ENCODE data around the gene UBE2E1. TPM values are rescaled to one million over a fixed set of nuclear protein-coding genes. Genes with fewer than 3 reads are reported as not detected.
"Not testable (repeated sequence)": the region's sequence is repeated elsewhere in the genome, so short reads cannot be mapped to it uniquely, and the experiment has no call there.

The UBE2E1 gene
- total RNA-seq, 4 donors from 2014 or later: 72.8 to 114 (median 85.6) TPM

DNA sequence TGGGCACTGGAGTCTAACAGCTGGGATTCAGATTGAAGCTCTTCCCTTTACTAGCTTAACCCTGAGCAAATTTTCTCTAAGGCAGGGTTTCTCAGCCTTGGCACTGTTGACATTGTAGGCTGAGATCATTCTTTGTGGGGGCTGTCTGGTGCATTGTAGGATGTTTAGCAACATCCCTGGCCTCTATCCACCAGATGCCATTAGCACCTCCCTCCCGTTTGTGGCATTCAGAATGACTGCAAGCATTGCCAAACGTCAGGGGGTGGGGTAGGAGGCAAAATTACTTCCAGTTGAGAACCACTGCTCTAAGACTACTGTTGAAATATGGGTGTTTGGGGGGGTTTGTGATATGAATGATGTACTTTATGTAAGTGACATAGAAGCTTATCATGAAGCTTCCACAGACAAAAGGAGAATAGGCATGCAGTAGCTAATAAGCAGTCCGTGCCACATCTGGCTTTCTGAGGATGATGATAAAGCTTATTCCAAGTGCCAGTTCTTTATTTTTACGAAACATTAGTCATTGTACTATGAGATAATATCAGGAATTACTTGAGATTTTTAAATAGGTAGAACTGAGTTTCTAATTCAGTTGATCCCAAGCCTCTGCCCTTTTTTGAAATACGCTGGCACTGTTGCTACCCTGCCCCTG, 71.7 kb downstream of the UBE2E1 start:
- TF ChIP-seq, protein P1, sequence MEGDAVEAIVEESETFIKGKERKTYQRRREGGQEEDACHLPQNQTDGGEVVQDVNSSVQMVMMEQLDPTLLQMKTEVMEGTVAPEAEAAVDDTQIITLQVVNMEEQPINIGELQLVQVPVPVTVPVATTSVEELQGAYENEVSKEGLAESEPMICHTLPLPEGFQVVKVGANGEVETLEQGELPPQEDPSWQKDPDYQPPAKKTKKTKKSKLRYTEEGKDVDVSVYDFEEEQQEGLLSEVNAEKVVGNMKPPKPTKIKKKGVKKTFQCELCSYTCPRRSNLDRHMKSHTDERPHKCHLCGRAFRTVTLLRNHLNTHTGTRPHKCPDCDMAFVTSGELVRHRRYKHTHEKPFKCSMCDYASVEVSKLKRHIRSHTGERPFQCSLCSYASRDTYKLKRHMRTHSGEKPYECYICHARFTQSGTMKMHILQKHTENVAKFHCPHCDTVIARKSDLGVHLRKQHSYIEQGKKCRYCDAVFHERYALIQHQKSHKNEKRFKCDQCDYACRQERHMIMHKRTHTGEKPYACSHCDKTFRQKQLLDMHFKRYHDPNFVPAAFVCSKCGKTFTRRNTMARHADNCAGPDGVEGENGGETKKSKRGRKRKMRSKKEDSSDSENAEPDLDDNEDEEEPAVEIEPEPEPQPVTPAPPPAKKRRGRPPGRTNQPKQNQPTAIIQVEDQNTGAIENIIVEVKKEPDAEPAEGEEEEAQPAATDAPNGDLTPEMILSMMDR (IDR thresholded peaks at IDR 0.05): no peak
- no peak for DNase-seq (ENCODE audit: low spot score)
- peak; percentile 73 for ATAC-seq (ENCODE audit: low FRiP score)

DNA sequence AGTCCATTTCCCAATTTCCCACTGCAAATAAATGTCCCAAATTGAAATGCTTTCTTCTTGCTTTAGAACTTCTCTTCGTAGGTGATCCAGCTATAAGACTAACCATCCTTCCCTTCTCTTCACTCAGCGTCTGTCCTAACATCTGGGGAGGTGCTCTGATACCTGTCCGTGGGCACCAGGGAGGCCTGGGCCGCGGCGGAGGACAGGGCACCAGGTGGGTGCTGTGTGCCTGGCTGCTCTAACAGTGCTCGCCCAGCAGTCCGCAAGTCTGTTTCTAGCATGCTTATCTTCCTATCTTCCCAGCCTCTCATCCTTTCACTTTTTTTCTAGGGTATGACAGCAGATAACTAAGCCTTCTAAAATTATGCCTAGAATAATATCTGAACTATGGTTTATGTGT, 73.7 kb downstream of the UBE2E1 start:
- no peak for DNase-seq (ENCODE audit: low spot score)
- TF ChIP-seq, protein P1 (IDR thresholded peaks at IDR 0.05): no peak
- ATAC-seq (ENCODE audit: low FRiP score): no peak

DNA sequence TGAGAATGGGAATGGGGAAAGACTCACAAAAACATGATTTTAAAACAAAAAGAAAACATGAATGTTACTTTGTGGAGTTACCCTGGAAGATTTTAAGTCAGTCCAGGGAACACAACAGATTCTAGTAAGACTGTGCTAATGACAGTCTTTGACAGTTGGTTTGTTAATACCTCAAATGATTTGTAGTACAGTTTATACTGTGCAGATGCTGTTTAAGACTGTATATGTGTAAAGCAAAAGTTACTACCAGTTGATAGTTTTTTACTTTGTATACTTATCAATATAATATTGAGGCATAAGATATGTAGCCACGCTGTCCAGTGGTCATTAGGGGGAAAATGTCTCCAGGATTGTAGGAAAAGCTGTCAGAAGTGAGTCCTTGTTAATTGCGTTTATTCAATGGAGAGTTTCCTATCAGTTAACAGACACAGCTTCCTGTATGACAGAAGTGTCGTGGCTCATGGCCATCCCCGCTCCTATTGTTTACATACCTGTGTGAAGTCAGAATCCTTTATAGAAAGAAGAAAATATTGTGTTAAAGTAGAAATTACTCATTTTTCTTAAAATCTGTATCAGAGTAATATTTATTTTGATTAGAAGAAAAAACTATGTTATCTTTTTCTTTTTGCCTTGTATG, 75.1 kb downstream of the UBE2E1 start:
- DNase-seq (ENCODE audit: low spot score) (no peak), ATAC-seq (ENCODE audit: low FRiP score) (no peak)
- TF ChIP-seq, protein P1 (IDR thresholded peaks at IDR 0.05): no peak

DNA sequence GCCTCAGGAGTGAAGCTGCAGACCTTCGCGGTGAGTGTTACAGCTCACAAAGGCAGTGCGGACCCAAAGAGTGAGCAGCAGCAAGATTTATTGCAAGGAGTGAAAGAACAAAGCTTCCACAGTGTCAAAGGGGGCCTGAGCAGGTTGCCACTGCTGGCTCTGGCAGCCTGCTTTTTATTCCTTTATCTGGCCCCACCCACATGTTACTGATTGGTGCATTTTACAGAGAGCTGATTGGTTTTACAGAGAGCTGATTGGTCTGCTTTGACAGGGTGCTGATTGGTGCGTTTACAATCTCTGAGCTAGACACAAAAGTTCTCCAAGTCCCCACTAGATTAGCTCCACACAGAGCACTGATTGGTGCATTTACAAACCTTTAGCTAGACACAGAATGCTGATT, 76.2 kb downstream of the UBE2E1 start:
- ATAC-seq (ENCODE audit: low FRiP score); DNase-seq (ENCODE audit: low spot score): not testable (repeated sequence)

DNA sequence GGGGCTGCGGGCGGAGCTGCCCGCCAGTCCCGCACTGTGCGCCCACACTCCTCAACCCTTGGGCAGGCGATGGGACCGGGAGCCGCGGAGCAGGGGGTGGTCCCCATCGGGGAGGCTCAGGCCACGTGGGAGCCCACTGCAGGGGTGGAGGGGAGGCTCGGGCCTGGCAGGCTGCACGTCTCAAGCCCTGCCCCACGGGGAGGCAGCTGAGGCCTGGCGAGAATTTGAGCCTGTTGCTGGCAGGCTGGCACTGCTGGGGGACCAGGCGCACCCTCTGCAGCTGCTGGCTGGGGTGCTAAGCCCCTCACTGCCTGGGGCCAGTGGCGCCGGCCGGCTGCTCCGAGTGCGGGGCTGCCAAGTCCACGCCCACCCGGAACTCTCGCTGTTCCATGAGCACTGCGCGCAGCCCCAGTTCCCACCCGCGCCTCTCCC, 76.7 kb downstream of the UBE2E1 start:
- ATAC-seq (ENCODE audit: low FRiP score) (no peak), DNase-seq (ENCODE audit: low spot score) (no peak)
- TF ChIP-seq, protein P1 (IDR thresholded peaks at IDR 0.05): no peak

DNA sequence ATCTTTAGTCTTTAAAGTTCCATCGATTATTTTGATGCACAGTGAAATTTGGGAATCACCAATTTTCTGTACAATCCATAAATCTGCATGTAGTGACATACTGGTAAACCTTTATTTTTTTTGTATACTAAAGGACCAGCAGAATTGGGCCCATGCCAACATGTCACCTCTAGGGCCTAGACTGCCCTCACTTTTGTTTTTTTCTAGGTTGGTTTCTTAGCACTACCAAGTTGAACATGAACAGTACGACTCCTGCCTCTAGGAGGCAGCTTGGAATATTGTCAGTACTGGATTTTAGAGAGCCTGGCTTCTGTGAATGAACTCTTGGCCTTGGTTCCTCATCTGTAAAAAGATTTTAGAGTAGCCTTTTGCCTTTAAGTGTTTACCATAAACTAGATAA, 78.7 kb downstream of the UBE2E1 start:
- ATAC-seq (ENCODE audit: low FRiP score) (no peak), DNase-seq (ENCODE audit: low spot score) (no peak)
- TF ChIP-seq, protein P1 (IDR thresholded peaks at IDR 0.05): no peak

DNA sequence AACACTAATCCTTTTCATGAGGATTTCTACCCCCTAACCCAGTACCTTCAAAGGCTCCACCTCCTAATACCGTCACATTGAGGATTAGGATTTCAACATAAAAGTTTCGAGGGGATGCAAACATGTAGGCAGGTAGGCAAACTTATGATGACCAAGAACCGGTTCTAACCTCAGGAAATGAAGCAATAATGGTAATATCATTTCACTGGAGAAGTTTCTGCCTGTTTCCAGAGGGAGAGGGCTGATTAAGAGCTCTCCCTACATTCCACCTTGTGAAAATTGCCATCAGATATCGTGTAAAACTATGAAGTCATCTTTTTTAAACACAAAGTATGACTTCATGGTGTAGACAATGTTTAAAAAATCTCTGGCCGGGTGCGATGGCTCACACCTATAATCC, 79.5 kb downstream of the UBE2E1 start:
- DNase-seq (ENCODE audit: low spot score) (no peak), ATAC-seq (ENCODE audit: low FRiP score) (no peak)
- TF ChIP-seq, protein P1 (IDR thresholded peaks at IDR 0.05): no peak

All from omental fat pad (tissue), 4 donors.